HG03575 (cell line): ENCODE data around the gene LACRT.

Experiments
- ATAC-seq: cut with Tn5 transposase; IDR thresholded peaks from one replicate; pipeline ENCODE4 v1.9.1; 2021; ENCODE audit not compliant: unreplicated experiment, insufficient number of reproducible peaks, low FRiP score; ENCODE audit errors: extremely low read depth

The LACRT gene

DNA sequence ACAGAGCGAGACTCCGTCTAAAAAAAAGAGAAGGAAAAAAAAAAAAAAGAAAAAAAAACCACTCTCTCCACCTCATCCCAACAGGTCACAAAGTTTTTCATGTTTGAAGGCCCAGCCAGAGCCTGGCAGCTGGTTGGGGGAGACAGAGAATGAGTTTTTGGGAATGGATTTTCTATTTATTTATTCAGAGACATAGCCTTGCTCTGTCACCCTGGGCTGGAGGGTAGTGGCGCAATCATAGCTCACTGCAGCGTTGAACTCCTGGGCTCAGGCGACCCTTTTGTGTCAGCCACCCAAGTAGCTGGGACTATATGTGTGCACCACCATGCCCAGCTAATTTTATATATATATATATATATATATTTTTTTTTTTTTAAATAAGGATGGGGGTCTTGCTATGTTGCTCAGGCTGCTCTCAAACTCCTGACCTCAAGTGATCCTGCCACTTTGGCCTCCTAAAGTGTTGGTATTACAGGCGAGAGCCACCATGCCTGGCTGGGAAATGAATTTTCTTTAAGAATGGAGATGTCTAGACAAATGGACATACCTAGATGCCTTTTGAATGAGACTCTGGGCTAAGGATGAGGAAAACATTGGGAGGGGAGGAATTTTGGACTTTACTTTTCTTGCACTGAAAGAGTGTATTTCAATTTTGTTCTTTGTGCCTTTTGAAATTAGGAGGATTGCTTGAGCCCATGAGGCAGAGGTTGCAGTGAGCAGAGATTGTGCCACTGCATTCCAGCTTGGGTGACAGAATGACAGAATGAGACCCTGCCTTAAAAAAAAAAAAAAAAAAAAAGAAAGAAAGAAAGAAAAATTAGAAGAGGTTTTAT is 29.3 kb downstream of the LACRT start:
- ATAC-seq = no peak

GRCh38 chr12:54604436-54604835 is 30.3 kb downstream of the LACRT start:
- ATAC-seq = no peak

GRCh38 chr12:54603872-54604271 is 30.8 kb downstream of the LACRT start:
- no peak for ATAC-seq

DNA sequence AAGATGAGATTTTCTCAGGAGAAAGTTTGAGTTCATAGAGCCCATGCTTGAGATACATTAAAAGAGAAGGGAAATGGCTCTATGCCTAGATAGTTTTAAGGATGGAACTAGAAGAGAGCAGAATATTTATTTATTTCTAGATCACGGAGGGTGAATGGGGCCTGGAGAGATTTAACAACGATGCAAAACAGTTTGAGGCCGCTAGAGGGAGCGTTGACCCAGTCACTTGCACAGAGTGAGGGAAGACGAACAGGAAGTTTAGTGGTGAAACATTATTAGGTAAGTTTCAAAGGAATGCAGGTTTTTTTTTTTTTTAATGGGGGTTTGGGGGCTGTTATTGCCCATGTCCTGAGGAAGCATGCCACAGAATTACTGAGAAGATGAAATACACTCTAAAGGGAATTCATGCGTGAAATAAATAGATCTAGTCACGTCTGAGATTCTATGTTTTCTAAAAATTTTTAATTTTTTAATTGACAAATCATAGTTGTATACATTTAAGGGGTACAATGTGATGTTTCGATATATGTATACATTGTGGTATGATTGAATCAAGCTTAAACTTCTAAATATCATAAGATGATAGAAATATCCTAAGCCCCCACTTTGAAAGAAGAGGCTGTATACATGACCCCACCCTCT is 31.4 kb downstream of the LACRT start:
- peak; percentile 81 for ATAC-seq

- no peak for ATAC-seq
Measured at GRCh38 chr12:54602661-54603060, 32.0 kb downstream of the LACRT start.

GRCh38 chr12:54601841-54602240 is 32.9 kb downstream of the LACRT start:
- no peak for ATAC-seq

- no peak for ATAC-seq
Measured at GRCh38 chr12:54598970-54599369, 35.7 kb downstream of the LACRT start.

GRCh38 chr12:54596526-54596946 is 38.2 kb downstream of the LACRT start:
- no peak for ATAC-seq

DNA sequence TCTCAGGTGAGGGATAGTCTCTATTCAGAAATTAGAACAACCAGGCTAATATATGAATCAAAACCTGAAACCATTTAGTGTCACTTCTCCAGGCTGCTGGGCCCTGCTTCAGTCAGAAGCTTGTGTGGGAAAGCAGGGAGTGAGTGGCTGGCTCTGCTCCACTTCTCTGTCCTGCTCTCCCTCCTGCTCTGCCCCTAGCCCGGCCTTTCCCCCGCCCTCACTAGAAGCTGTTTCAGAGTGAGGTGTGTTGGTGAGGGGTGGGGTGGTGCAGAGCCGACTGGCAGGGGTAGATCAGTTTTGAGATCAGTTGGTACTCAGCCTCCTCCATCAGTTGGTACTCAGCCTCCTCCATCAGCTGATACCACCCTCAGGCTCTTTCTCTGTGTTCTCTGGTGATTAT is 39.2 kb downstream of the LACRT start:
- ATAC-seq = no peak

DNA sequence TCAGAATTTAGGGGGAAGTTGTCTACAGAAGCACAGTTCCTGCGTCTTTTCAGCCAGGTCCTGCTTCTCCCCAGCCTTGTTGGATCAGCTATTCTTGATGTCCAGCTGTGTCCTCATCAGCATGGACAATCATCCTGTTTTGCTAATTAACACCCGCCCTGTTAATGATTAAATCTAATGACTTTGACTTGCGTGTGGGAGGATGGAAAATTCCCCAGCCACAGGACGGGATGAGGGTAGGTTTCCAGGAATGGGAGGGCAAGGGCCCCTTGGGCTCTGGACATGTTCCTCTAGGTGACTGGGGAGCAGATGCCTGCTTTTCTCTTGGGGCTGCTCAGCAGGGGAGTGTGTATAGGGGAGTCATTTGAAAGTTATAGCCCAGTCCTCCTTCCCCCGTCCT is 41.0 kb downstream of the LACRT start:
- no peak for ATAC-seq

DNA sequence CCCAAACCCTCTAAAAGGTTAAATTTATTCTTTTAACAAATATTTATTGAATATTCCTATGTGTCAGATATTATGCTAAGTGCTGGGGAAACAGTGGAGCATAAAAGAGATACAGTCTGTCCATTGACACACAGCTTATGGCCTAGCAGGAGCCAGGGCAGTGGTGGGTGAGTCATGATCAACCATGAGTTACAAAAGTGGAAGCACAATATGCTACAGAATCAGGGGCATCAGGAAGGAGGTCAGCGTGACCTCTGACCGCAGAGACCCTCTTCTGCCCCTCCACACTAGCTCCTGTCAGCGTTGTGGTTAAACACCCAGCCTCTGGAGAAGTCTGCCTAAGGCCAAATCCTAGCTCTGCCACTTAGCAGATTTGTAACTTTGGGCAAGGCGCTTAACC is 41.6 kb downstream of the LACRT start:
- no peak for ATAC-seq

DNA sequence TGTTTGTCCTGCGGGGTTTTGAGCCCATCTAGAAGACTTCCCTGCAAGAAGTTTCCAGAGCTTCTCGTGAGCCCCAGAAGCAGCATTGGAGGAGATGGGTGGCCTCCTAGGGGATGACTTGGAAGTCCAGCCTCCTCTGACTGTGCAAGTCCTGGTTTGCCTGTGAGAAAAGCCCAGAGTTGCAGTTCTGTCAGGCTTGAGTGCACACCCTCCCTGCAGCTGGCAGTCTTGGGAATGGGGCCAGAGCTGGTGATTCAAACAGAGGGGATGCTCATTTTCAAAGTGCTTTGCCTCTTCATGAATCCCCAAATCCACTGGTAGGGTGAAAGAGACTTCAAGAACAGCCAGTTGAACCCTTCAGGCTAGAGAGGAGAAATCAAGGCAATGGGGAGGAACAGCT is 42.4 kb downstream of the LACRT start:
- ATAC-seq = no peak

DNA sequence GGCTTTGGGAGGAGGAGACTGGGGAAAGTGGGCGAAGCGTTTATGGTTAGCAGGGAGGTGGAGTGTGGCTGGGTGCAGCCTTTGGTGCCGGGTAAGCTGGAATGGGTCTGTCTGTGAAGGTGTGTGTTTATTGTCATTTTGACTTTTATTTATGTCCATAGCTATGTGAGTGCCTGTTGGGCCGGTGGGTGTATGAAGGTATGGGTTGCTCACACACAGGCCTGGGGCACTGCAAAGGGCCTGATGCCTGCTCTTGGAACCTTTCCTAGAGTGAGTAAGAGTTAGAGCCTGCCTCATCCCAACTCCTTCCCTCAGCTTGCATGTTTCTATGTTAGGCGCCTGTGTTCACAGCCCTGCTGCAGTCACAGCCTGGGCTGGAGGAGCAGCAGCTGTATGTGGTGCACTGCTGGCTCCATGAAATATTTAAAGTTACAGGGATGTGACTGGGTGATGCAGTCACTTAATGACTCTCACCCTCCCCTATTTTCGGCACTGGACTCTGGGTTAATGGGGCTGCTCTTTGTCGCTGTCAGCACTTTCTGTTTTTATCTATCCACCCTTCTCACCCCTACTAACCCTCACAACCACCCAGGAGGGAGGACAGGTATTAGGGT is 43.6 kb downstream of the LACRT start:
- ATAC-seq = no peak

- ATAC-seq = no peak
Measured at GRCh38 chr12:54589964-54590363, 44.7 kb downstream of the LACRT start.

DNA sequence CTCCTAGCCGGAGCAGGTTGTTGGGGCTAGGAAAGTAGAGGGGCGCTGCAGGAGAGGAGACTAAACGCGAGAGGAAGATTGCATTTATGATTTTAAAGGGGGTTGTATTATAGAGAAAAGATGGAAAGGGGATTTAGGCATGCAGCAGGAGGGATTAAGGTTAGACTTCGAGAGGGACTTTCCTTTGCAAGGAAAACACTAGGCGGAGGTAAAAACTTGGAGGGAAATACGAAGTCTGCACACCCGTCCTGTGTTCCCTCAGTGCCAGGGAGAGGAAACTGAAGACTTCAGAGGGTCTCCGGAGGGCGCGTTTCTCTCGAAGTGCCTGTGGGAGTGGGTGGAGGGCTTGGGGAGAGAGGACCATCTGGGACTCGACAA is 45.8 kb downstream of the LACRT start:
- ATAC-seq = no peak

DNA sequence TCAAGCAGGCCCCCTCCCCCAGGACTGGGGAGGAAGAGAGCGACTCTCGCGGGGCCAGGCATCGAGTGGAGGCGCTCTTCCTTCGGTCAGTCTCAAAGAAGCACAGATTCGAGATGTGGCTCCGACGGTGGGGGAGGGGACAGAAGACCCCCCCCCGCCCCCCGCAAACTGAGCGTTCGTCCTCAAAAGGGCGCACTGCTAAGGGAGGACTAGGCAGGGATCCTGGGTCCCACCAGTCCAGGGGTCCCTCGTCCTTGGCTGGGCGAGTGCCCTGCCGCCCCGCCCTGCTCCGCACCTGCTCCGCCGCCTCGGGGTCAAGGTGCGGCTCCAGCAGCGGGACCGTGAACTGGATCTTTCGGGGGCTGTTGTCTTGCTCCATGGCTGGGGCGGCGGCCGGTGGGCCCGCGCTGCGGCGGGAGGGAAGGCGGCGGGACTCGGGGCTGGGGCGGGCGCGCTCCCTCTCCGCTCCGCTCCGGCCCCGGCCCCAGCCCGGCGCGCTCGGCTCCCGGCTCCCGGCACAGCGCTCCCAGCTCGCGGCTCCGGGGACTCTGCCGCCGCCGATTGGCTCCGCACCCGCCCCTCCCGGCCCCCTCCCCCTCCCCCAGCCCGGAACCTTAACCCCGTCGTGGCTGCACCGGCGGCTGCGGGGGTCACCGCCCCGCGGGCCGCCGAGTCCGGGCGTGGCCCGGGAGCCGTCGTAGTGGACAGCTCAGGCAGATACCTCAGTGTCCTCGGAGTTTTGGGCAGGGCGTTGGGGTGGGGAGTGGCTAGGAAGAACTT is 46.4 kb downstream of the LACRT start, which contains the start of gene PPP1R1A:
TSS of gene PPP1R1A (minus strand) at position 550 of the 780 bp plus-strand sequence. CDS start at position 379, 171 bp downstream.
- no peak for ATAC-seq

DNA sequence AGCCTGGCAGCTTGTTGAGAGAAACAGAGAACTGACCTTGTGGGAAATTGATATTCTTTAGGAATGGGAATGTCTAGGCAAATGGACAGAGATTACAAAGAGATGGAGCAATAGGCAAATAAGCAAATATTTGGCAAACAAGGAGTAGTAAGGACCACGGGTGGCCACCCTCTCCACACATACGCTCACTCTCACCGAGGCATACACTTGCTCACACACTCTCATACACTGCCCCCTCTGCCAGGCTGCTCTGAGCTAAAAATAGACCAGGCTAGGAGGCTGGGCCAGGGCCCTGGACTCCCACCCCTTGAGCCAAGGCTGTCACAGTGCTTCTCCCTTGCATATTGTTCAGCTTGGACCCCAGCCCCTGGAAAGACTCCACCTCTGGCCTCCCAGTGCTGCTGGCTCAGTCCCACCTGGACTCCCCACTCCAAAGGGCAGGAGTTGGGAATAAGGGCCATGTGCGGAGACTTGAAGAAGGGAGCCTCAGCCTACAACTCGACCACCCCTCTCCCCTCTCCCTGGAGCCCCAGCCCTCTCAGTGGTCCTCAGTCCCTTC is 47.3 kb downstream of the LACRT start:
- ATAC-seq = no peak

GRCh38 chr12:54586620-54587019 is 48.1 kb downstream of the LACRT start:
- ATAC-seq = no peak

DNA sequence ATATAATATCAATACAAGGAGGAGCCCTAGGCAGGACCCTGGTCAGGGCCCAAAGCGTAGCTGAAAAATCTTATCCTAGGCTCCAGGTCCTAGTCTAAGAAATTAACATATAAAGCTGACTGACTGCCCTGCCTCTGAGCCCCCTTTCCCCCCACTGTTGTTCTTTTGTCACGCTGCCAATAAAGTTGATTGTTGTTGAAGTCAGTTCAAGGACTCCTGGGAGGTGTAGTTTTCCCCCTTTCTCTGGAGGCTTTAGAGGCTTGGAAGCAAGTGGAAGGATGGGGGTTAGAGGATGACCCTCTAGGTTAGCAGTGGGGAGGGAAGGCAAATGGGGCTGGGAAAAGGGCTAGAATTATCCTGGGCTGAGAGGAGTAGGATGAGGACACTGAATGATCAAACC is 49.5 kb downstream of the LACRT start:
- ATAC-seq = no peak
